ENCODE results near the gene TK2. TPM values are rescaled to one million over a fixed set of nuclear protein-coding genes. Genes with fewer than 3 reads are reported as not detected.

TK2 gene
- total RNA-seq, 2 donors from 2014 or later: 28.1 to 45.9 TPM

GRCh38 chr16:66560107-66560506, 10.2 kb upstream of the TK2 start:
- no peaks in the 10 kb centered on the region for H3K4me1 ChIP-seq (replicated peaks)
- TF ChIP-seq CTCF (IDR thresholded peaks at IDR 0.05) (no peak), POLR2AphosphoS5 (IDR thresholded peaks at IDR 0.05) (no peak), POLR2A (IDR thresholded peaks at IDR 0.05) (no peak)
- no peak overlapping the region for H3K4me3 ChIP-seq
- H3K27ac ChIP-seq: no peak overlapping the region
- DNase-seq (ENCODE audit: low spot score): no peak
- intact Hi-C loops (cut with DNase I): no loop called here
- no peaks in the 10 kb centered on the region for H3K9me3 ChIP-seq
- no peaks in the 10 kb centered on the region for H3K36me3 ChIP-seq
- no peaks in the 10 kb centered on the region for H3K27me3 ChIP-seq (replicated peaks; ENCODE audit: insufficient read depth)
- 93% methylated on average over 1 of the region's 1 CpG for WGBS

GRCh38 chr16:66554495-66554894, 4.6 kb upstream of the TK2 start:
- no peaks in the 10 kb centered on the region for H3K9me3 ChIP-seq
- intact Hi-C loops (cut with DNase I): loop anchor here (5.0 kb wide), 2 partner anchors 37 to 77 kb away; no protein-coding TSS in a partner anchor
- no peak for TF ChIP-seq POLR2A (IDR thresholded peaks at IDR 0.05)
- no peak for TF ChIP-seq POLR2AphosphoS5 (IDR thresholded peaks at IDR 0.05)
- no peak for TF ChIP-seq CTCF (IDR thresholded peaks at IDR 0.05)
- DNase-seq (ENCODE audit: low spot score): no peak
- no peaks in the 10 kb centered on the region for H3K27me3 ChIP-seq (replicated peaks; ENCODE audit: insufficient read depth)
- no peak overlapping the region for H3K27ac ChIP-seq
- H3K36me3 ChIP-seq: no peaks in the 10 kb centered on the region
- H3K4me3 ChIP-seq: no peak overlapping the region
- WGBS: 82% methylated on average over 6 of the region's 6 CpGs
- no peaks in the 10 kb centered on the region for H3K4me1 ChIP-seq (replicated peaks)

DNA sequence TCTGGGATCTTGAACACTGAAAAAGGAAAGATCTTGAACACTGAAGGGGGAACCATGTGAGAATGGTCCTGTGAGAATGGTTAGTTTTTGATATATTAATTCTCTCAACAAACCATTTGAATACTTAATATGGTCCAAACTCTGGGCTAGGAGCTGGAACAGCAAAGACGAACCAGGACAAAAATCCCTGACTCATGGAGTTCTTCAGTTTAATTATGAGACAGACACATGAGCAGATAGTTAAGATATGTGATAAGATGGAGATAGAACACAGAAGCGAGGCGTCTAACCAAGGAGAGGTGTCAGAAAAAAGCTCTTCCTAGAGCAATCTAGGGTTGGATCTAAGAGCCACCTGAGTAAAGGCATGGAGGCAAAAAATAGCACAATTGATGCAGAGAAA, 4.1 kb upstream of the TK2 start:
- WGBS: 91% methylated on average over 3 of the region's 3 CpGs
- TF ChIP-seq CTCF (IDR thresholded peaks at IDR 0.05): no peak
- no peak for TF ChIP-seq POLR2AphosphoS5 (IDR thresholded peaks at IDR 0.05)
- no peak for TF ChIP-seq POLR2A (IDR thresholded peaks at IDR 0.05)
- Histone ChIP-seq H3K4me3 (no peak overlapping the region), H3K27me3 (replicated peaks; ENCODE audit: insufficient read depth) (no peaks in the 10 kb centered on the region), H3K27ac (no peak overlapping the region), H3K9me3 (no peaks in the 10 kb centered on the region), H3K4me1 (replicated peaks) (no peaks in the 10 kb centered on the region), H3K36me3 (no peaks in the 10 kb centered on the region)
- intact Hi-C loops (cut with DNase I): loop anchor here (5.0 kb wide), 2 partner anchors 37 to 77 kb away; no protein-coding TSS in a partner anchor
- DNase-seq (ENCODE audit: low spot score): no peak

DNA sequence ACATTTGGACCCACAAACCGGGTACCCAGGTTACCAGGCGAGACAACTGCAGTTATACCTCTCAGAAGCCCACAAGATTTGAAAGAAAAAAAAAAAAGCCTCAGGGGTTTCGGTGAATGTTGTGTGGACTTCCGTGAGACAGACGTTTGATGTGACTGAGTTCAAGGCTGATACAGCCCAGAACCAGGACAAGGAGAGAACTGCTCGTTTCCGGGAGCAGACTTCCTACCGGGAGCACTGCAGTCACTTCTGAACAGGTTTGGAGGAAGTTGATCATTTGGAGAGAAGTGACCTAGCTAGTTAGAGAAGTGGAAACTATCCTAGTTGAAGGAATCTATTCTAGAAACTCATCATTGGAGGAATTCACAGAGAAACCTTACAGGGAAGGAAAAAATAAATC, 3.3 kb upstream of the TK2 start:
- 79% methylated on average over 8 of the region's 8 CpGs for WGBS
- no peaks in the 10 kb centered on the region for H3K4me1 ChIP-seq (replicated peaks)
- intact Hi-C loops (cut with DNase I): loop anchor here (5.0 kb wide), 2 partner anchors 36 to 76 kb away; no protein-coding TSS in a partner anchor
- TF ChIP-seq CTCF (IDR thresholded peaks at IDR 0.05): no peak
- no peak for TF ChIP-seq POLR2A (IDR thresholded peaks at IDR 0.05)
- TF ChIP-seq POLR2AphosphoS5 (IDR thresholded peaks at IDR 0.05): no peak
- no peak for DNase-seq (ENCODE audit: low spot score)
- H3K36me3 ChIP-seq: no peaks in the 10 kb centered on the region
- no peaks in the 10 kb centered on the region for H3K9me3 ChIP-seq
- no peak overlapping the region for H3K27ac ChIP-seq
- no peaks in the 10 kb centered on the region for H3K27me3 ChIP-seq (replicated peaks; ENCODE audit: insufficient read depth)
- peak overlapping the region; percentile 43 for H3K4me3 ChIP-seq

Data from prostate gland (tissue), 2 donors.